ENCODE measurements around the gene CDH22. TPM values are rescaled to one million over a fixed set of nuclear protein-coding genes. Genes with fewer than 3 reads are reported as not detected.
A peak's percentile ranks its signal among the peaks of the same experiment; 100 is the strongest.

CDH22 gene
- total and polyA plus RNA-seq, 9 of the 15 experiments (the other 6 are each of a cell fraction or from before 2014, with no cell fraction given) = 0.07 to 0.08 TPM; not detected in 7

- TF ChIP-seq DPF2 (IDR thresholded peaks at IDR 0.05) (no peak), E2F3 (CRISPR knock-in tag; IDR thresholded peaks at IDR 0.05) (no peak), PHF20 (IDR thresholded peaks at IDR 0.05; ENCODE audit: partially characterized antibody) (peak; percentile 17), ZNF408 (CRISPR knock-in tag; IDR thresholded peaks at IDR 0.05; ENCODE audit: low read depth) (no peak), CCAR2 (IDR thresholded peaks at IDR 0.05; ENCODE audit: low read depth, low read length) (no peak), KLF10 (CRISPR knock-in tag; IDR thresholded peaks at IDR 0.05) (no peak), CTCFL (IDR thresholded peaks at IDR 0.05; ENCODE audit: borderline replicate concordance, insufficient read depth, low read depth, low read length, poor library complexity, severe bottlenecking) (peak; percentile 55), HBP1 (CRISPR knock-in tag; IDR thresholded peaks at IDR 0.05) (no peak), EGR1 (conservative IDR thresholded peaks at IDR 0.05) (peak; percentile 51), BRF1 (IDR thresholded peaks at IDR 0.05; ENCODE audit: borderline replicate concordance, extremely low read depth, insufficient read length) (no peak), TAF7 (tag; IDR thresholded peaks at IDR 0.05) (no peak), MTA1 (IDR thresholded peaks at IDR 0.05; ENCODE audit: borderline replicate concordance) (no peak), CTCF (IDR thresholded peaks at IDR 0.05 in 2 of 3, conservative IDR thresholded peaks at IDR 0.05 in 1 of 3; ENCODE audit: insufficient read depth in 2 of 3, low read depth in 1 of 3, low read length in 3 of 3) (peak; percentile 88 to 92 (median 89)), KLF13 (tag; IDR thresholded peaks at IDR 0.05; ENCODE audit: borderline replicate concordance, low read depth) (no peak), KLF1 (tag; IDR thresholded peaks at IDR 0.05) (no peak), FOXM1 (IDR thresholded peaks at IDR 0.05; ENCODE audit: low read depth) (no peak), FOXM1 (CRISPR knock-in tag; IDR thresholded peaks at IDR 0.05; ENCODE audit: low read depth) (no peak), FOXK1 (CRISPR knock-in tag; IDR thresholded peaks at IDR 0.05; ENCODE audit: borderline replicate concordance) (no peak)
- TF ChIP-seq, protein P1, sequence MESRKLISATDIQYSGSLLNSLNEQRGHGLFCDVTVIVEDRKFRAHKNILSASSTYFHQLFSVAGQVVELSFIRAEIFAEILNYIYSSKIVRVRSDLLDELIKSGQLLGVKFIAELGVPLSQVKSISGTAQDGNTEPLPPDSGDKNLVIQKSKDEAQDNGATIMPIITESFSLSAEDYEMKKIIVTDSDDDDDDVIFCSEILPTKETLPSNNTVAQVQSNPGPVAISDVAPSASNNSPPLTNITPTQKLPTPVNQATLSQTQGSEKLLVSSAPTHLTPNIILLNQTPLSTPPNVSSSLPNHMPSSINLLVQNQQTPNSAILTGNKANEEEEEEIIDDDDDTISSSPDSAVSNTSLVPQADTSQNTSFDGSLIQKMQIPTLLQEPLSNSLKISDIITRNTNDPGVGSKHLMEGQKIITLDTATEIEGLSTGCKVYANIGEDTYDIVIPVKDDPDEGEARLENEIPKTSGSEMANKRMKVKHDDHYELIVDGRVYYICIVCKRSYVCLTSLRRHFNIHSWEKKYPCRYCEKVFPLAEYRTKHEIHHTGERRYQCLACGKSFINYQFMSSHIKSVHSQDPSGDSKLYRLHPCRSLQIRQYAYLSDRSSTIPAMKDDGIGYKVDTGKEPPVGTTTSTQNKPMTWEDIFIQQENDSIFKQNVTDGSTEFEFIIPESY (CRISPR knock-in tag; IDR thresholded peaks at IDR 0.05) = no peak
Measured at GRCh38 chr20:46307139-46307998, 929 bp downstream of the CDH22 start (continued).
